K562 (cell line): ENCODE data around the gene FBXW10B. TPM values are rescaled to one million over a fixed set of nuclear protein-coding genes. Genes with fewer than 3 reads are reported as not detected.
"Not testable (repeated sequence)": the region's sequence is repeated elsewhere in the genome, so short reads cannot be mapped to it uniquely, and the experiment has no call there.

ENCODE experiments used
- ATAC-seq: fragments of 200-7000 bp; cut with Tn5 transposase; 3 replicates; pipeline ENCODE4 v1.9.1; 2020; ENCODE audit warnings: moderate library complexity
- BruUV-seq: library from RNA; stranded (reverse); fragments of 400-500 nt; replicated peaks from 2 replicates; lab custom pipeline; 2021; lab: Mats Ljungman, UMichigan
- CTCF ChIA-PET: fragments of 300-600 bp; formaldehyde crosslinking; extraction: SDS; loops from one replicate; lab custom pipeline; 2021; ENCODE audit warnings: low intra/inter-chr PET ratio; lab: Yijun Ruan, JAX
- POLR2A ChIA-PET: fragments of 300-600, 350-650 bp; sonication (Branson Sonifier 250); formaldehyde crosslinking; extraction: SDS; loops from one replicate; lab custom pipeline; 2021; ENCODE audit warnings: antibody characterized with exemption, inconsistent platforms; lab: Yijun Ruan, JAX
- DNase-seq, 4 experiments: peaks; one replicate each; pipeline versions ENCODE4 v3.0.0 to v3.0.0-alpha.2; 2011 to 2018; ENCODE audit warnings: low spot score in 3 of 4, mixed read lengths in 3 of 4; ENCODE audit errors: extremely low read depth in 1 of 4
- FAIRE-seq: peaks from 2 replicates; lab custom pipeline; 2011; peaks lifted over from hg19 to GRCh38; lab: Jason Lieb, UNC
- H2AFZ ChIP-seq: 2 replicates; pipeline ENCODE4 v1.6.0; 2011; ENCODE audit warnings: low read depth, low read length, control low read depth, inconsistent platforms
- H3K27ac ChIP-seq: fragments of 200-600 bp; 3 replicates; pipeline ENCODE4 v1.8.0; 2011; ENCODE audit warnings: low read depth, mild to moderate bottlenecking, control low read depth, inconsistent platforms, low read length, moderate library complexity, mixed read lengths; ENCODE audit errors: extremely low read depth
- H3K27me3 ChIP-seq, 2 experiments: fragments of 300-600 bp in 1 of 2; 2 replicates in 1 of 2; 3 replicates in 1 of 2; pipeline versions ENCODE4 v1.6.0 to v1.8.0; 2011; ENCODE audit warnings: inconsistent platforms in 2 of 2, low read length in 2 of 2, mild to moderate bottlenecking in 1 of 2, mixed read lengths in 1 of 2, moderate library complexity in 1 of 2; ENCODE audit not compliant: control insufficient read depth in 2 of 2, insufficient read depth in 2 of 2
- H3K36me3 ChIP-seq: fragments of 300-600 bp; 3 replicates; pipeline ENCODE4 v1.8.0; 2011; ENCODE audit warnings: mild to moderate bottlenecking, low read length, inconsistent platforms; ENCODE audit not compliant: control insufficient read depth, insufficient read depth
- H3K4me1 ChIP-seq, 2 experiments: fragments of 200-600 bp in 1 of 2; replicated peaks in 1 of 2; 2 replicates in 1 of 2; 3 replicates in 1 of 2; pipeline versions ENCODE4 v1.5.1 to v1.8.0; 2011; ENCODE audit warnings: inconsistent platforms in 2 of 2, low read length in 2 of 2, mild to moderate bottlenecking in 1 of 2, mixed read lengths in 1 of 2, moderate library complexity in 1 of 2; ENCODE audit not compliant: control insufficient read depth in 2 of 2, insufficient read depth in 2 of 2
- H3K4me2 ChIP-seq: 2 replicates; pipeline ENCODE4 v1.6.1; 2011; ENCODE audit warnings: low read length, control low read depth, inconsistent platforms, mixed read lengths; ENCODE audit not compliant: insufficient read depth
- H3K4me3 ChIP-seq: fragments of 200-600 bp; sonication (generic), shearing (Covaris generic); 2 replicates; pipeline ENCODE4 v1.5.1; 2016; ENCODE audit warnings: control low read depth, inconsistent platforms
- H3K79me2 ChIP-seq: fragments of 200-600 bp; 3 replicates; pipeline ENCODE4 v1.8.0; 2011; ENCODE audit warnings: low read length, inconsistent platforms; ENCODE audit not compliant: control insufficient read depth, insufficient read depth
- H3K9ac ChIP-seq, 2 experiments: 2 replicates each; pipeline versions ENCODE4 v1.6.0 to v1.6.1; 2011; ENCODE audit warnings: low read depth in 2 of 2, low read length in 2 of 2, control low read depth in 1 of 2, inconsistent platforms in 1 of 2, mild to moderate bottlenecking in 1 of 2, mixed read lengths in 1 of 2; ENCODE audit not compliant: insufficient read depth in 1 of 2
- H3K9me1 ChIP-seq: one replicate; pipeline ENCODE4 v1.6.0; 2011; ENCODE audit warnings: inconsistent platforms, mild to moderate bottlenecking, low read length, moderate library complexity; ENCODE audit not compliant: control insufficient read depth, insufficient read depth
- H3K9me3 ChIP-seq: replicated peaks from 2 replicates; pipeline ENCODE4 v1.5.1; 2011; ENCODE audit warnings: low read depth, low read length, inconsistent platforms; ENCODE audit not compliant: control insufficient read depth, insufficient read depth
- H4K20me1 ChIP-seq: replicated peaks from 2 replicates; pipeline ENCODE4 v1.6.1; 2011; ENCODE audit warnings: low read length, inconsistent platforms, mixed read lengths; ENCODE audit not compliant: control insufficient read depth, insufficient read depth
- WGBS: fragments of 100-300 bp; shearing (Covaris generic); methylation state at CpG from one replicate; pipeline ENCODE4 v1.1.6; 2016; ENCODE audit warnings: low coverage, mixed read lengths; ENCODE audit not compliant: insufficient coverage; ENCODE audit errors: missing lambda C conversion rate; 5-methylcytosine and 5-hydroxymethylcytosine counted together
- in situ Hi-C: fragments of 300-500 bp; cut with MboI; formaldehyde crosslinking; loops from 4 replicates; pipeline ENCODE4 v1.15.0; 2018; ENCODE audit warnings: inconsistent platforms, mixed read lengths
- intact Hi-C: fragments of 100-400 bp; cut with micrococcal nuclease; formaldehyde crosslinking; loops from 2 replicates; pipeline ENCODE4 v1.14.2; 2022
- polyA plus RNA-seq, 8 experiments: library from polyadenylated mRNA; depleted of rRNA in 4 of 8; stranded (reverse) in 5 of 8; unstranded in 3 of 8; fragments of >200 nt; fragmentation: Nextera tagmentation in 2 of 8; fragmentation: Illumina TruSeq in 1 of 8; extraction: Ambion mirVana in 2 of 8; extraction: Trizol in 1 of 8; gene quantifications; 2 replicates each; pipeline versions ENCODE4 v1.2.1 to v1.2.3, GENCODE V29; 2011 to 2014; ENCODE audit warnings: inconsistent platforms in 1 of 8, missing spikeins in 1 of 8
- total RNA-seq, 7 experiments: library from RNA; depleted of rRNA in 6 of 7; stranded (reverse); fragments of >200 nt in 6 of 7; fragmentation: Illumina TruSeq in 2 of 7; extraction: Trizol in 2 of 7; gene quantifications; 2 replicates each; pipeline versions ENCODE4 v1.2.1 to v1.2.3, GENCODE V29; 2011 to 2021; ENCODE audit warnings: low replicate concordance in 1 of 7

The FBXW10B gene
- total and polyA plus RNA-seq, 9 of the 15 experiments (the other 6 are each of a cell fraction or from before 2014, with no cell fraction given), result 0.11 to 0.33 (median 0.16) TPM; not detected in 5

DNA sequence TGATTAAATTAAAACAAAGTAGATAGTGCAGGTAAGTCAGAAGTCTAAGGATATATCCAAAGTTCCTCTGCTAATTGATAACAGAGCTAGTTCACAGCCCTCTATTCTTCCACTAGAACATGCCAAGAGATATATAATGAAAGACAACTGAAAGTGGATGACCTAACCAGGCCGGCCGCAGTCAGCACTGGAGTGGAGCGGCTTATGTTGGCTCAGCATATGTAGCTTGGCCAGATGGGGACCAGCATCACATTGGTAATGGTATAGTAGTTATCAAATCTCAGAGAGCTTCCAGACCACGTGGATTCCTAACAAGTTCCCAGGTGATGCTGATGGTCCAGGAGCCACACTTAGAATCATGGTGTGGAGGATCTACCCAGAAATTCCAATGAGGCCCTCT, 38.0 kb downstream of the FBXW10B start:
- POLR2A ChIA-PET, H3K27me3 ChIP-seq, H3K4me2 ChIP-seq, H3K9ac ChIP-seq, CTCF ChIA-PET, DNase-seq, H3K4me3 ChIP-seq, H3K9me1 ChIP-seq, H3K36me3 ChIP-seq, ATAC-seq, H3K4me1 ChIP-seq, intact Hi-C loops, H3K9me3 ChIP-seq, H3K27ac ChIP-seq, FAIRE-seq, in situ Hi-C loops, H3K79me2 ChIP-seq, BruUV-seq, H4K20me1 ChIP-seq, H2AFZ ChIP-seq: not testable (repeated sequence)
- 5% methylated on average over 3 of the region's 4 CpGs for WGBS

DNA sequence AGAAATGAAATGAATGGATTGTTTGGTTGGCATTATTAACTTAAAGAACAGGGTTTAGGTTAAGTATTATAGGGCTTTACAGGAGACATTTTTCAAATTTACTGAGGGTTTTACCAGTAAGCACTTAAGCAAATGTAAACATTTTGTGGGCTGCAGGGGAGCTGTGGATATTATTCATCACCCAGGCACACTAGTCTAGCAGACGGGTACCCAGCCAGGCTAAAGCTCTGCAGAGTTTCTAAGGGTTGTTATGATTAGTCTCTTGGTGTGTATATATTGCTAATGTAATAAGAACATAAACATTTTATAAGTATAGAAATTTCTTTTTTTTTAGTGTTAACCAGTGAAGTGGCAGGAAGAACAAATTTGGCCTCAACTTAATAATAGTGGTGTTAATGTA, 42.7 kb downstream of the FBXW10B start:
- in situ Hi-C loops, H3K9me3 ChIP-seq, H3K4me2 ChIP-seq, H3K4me1 ChIP-seq, H3K9ac ChIP-seq, DNase-seq, H4K20me1 ChIP-seq, H3K9me1 ChIP-seq, H3K4me3 ChIP-seq, H3K27me3 ChIP-seq, CTCF ChIA-PET, FAIRE-seq, H3K79me2 ChIP-seq, H3K27ac ChIP-seq, intact Hi-C loops, H2AFZ ChIP-seq, BruUV-seq, H3K36me3 ChIP-seq, ATAC-seq, POLR2A ChIA-PET: not testable (repeated sequence)
- WGBS, result no CpG with 5 or more reads among the region's 1 CpG

GRCh38 chr17:15574660-15575059, 44.8 kb downstream of the FBXW10B start:
- H3K9ac ChIP-seq, FAIRE-seq, H3K9me1 ChIP-seq, H3K79me2 ChIP-seq, POLR2A ChIA-PET, H3K36me3 ChIP-seq, H3K4me3 ChIP-seq, H2AFZ ChIP-seq, H3K27ac ChIP-seq, CTCF ChIA-PET, H3K27me3 ChIP-seq, H3K4me2 ChIP-seq, ATAC-seq, H3K9me3 ChIP-seq, DNase-seq, intact Hi-C loops, H4K20me1 ChIP-seq, H3K4me1 ChIP-seq, BruUV-seq: not testable (repeated sequence)
- in situ Hi-C loops, result loop anchor here (5.0 kb wide), 1 partner anchor 1397 kb away; no protein-coding TSS in a partner anchor
- 71% methylated on average over 1 of the region's 5 CpGs for WGBS

DNA sequence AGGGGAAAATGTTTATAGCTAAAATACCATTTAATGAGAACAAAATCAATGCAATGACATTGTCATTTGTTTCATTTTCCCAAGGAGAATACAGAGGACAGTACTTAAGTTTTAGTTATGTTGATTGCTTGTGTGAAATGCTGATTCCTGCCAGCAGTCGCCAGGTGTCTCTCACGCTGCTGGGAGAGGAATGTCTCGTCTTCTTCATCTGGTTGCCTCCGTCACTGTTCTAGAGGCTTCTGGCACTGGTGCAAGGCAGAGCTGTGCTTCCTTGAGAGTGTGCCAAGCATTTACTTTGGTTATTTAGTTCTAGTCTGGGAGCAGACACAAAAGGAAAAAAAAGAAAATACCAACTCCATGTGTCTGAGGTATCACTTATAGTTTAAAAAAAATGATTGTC, 45.6 kb downstream of the FBXW10B start:
- H3K9me1 ChIP-seq, POLR2A ChIA-PET, FAIRE-seq, H2AFZ ChIP-seq, H3K36me3 ChIP-seq, DNase-seq, H3K9me3 ChIP-seq, ATAC-seq, intact Hi-C loops, H3K27me3 ChIP-seq, H3K79me2 ChIP-seq, CTCF ChIA-PET, BruUV-seq, H3K4me3 ChIP-seq, H3K27ac ChIP-seq, H3K9ac ChIP-seq, H4K20me1 ChIP-seq, H3K4me2 ChIP-seq, H3K4me1 ChIP-seq: not testable (repeated sequence)
- in situ Hi-C loops, result loop anchor here (5.0 kb wide), 1 partner anchor 1397 kb away; no protein-coding TSS in a partner anchor
- no CpG with 5 or more reads among the region's 4 CpGs for WGBS
